Right lobe of liver (tissue), 4 donors: ENCODE data around the gene CNTN6.

ENCODE experiments used
- POLR2A ChIP-seq: fragments of 450-650 bp; IDR thresholded peaks from one replicate; pipeline ENCODE4 v1.6.1; 2017; ENCODE audit warnings: antibody characterized with exemption, mild to moderate bottlenecking
- TF ChIP-seq, protein P1 (sequence below), 4 donors: fragments of 200-600 bp in 3 of 4; fragments of 450-650 bp in 1 of 4; IDR thresholded peaks; one replicate each; pipeline versions ENCODE4 v1.5.1 to v1.8.0; 2016 to 2022; ENCODE audit warnings: antibody characterized with exemption in 4 of 4, mild to moderate bottlenecking in 2 of 4
- donor health status: DM: no; HTN: no; CAD: no.
- donor health status: DM: no; HTN: no; CAD: no.
- donor health status: DM: no; HTN: yes; CAD: no.

DNA sequence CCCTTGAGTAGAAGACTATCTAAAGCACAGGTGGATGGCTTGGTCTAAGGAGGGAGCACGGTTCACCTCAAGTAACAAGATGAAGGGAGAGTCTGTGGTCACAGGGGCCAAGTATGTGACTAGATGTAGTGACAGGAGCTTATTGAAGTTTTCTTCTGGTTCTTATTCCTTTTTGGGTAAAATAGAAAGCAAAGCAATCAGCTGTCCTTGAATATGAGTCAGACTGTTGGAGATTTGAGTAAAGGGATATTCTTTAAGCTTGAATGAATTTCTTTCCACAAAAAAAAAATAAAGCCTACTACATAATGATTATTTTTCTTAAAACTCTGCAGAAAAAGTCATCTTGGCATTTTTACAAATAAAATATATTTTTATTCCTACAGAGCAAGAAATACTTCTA lies 1.5 kb upstream of the CNTN6 start:
- TF ChIP-seq, protein P1, sequence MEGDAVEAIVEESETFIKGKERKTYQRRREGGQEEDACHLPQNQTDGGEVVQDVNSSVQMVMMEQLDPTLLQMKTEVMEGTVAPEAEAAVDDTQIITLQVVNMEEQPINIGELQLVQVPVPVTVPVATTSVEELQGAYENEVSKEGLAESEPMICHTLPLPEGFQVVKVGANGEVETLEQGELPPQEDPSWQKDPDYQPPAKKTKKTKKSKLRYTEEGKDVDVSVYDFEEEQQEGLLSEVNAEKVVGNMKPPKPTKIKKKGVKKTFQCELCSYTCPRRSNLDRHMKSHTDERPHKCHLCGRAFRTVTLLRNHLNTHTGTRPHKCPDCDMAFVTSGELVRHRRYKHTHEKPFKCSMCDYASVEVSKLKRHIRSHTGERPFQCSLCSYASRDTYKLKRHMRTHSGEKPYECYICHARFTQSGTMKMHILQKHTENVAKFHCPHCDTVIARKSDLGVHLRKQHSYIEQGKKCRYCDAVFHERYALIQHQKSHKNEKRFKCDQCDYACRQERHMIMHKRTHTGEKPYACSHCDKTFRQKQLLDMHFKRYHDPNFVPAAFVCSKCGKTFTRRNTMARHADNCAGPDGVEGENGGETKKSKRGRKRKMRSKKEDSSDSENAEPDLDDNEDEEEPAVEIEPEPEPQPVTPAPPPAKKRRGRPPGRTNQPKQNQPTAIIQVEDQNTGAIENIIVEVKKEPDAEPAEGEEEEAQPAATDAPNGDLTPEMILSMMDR (IDR thresholded peaks at IDR 0.05): no peak
- TF ChIP-seq POLR2A: no peak
